Peyer's patch (tissue), 4 donors: Measurements from ENCODE around the gene OPA1.
"Not testable (repeated sequence)": the region's sequence is repeated elsewhere in the genome, so short reads cannot be mapped to it uniquely, and the experiment has no call there.

Source experiments
- POLR2A ChIP-seq, 2 donors: fragments of 450-650 bp; IDR thresholded peaks; one replicate each; pipeline ENCODE4 v1.5.1; 2017; ENCODE audit warnings: antibody characterized with exemption in 2 of 2, mild to moderate bottlenecking in 2 of 2, moderate library complexity in 2 of 2
- TF ChIP-seq, protein P1 (sequence below), 6 experiments: fragments of 450-650 bp in 4 of 6; fragments of 200-600 bp in 2 of 6; sonication (generic) in 1 of 6; IDR thresholded peaks; one replicate each; pipeline ENCODE4 v1.5.1; 2017 to 2019; ENCODE audit warnings: antibody characterized with exemption in 6 of 6, mild to moderate bottlenecking in 3 of 6, moderate library complexity in 1 of 6

DNA sequence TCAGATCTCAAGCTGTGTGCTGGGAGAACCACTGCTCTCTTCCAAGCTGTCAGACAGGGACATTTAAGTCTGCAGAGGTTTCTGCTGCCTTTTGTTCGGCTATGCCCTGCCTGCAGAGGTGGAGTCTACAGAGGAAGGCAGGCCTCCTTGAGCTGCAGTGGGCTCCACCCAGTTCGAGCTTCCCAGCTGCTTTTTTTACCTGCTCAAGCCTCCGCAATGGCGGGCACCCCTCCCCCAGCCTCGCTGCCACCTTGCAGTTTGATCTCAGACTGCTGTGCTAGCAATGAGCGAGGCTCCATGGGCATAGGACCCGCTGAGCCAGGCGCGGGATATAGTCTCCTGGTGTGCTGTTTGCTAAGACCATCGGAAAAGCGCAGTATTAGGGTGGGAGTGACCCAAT lies 17.5 kb downstream of the OPA1 start:
- TF ChIP-seq, protein P1, sequence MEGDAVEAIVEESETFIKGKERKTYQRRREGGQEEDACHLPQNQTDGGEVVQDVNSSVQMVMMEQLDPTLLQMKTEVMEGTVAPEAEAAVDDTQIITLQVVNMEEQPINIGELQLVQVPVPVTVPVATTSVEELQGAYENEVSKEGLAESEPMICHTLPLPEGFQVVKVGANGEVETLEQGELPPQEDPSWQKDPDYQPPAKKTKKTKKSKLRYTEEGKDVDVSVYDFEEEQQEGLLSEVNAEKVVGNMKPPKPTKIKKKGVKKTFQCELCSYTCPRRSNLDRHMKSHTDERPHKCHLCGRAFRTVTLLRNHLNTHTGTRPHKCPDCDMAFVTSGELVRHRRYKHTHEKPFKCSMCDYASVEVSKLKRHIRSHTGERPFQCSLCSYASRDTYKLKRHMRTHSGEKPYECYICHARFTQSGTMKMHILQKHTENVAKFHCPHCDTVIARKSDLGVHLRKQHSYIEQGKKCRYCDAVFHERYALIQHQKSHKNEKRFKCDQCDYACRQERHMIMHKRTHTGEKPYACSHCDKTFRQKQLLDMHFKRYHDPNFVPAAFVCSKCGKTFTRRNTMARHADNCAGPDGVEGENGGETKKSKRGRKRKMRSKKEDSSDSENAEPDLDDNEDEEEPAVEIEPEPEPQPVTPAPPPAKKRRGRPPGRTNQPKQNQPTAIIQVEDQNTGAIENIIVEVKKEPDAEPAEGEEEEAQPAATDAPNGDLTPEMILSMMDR (IDR thresholded peaks at IDR 0.05), result not testable (repeated sequence)
- TF ChIP-seq POLR2A (IDR thresholded peaks at IDR 0.05), result not testable (repeated sequence)
